Measurements from ENCODE around the gene TTC3. TPM values are rescaled to one million over a fixed set of nuclear protein-coding genes. Genes with fewer than 3 reads are reported as not detected.

TTC3 gene
- total RNA-seq, 2 donors from 2014 or later: 184 to 273 TPM

- peak; percentile 76 for DNase-seq
- Mint-ChIP-seq H3K4me3 (no peak overlapping the region), H3K36me3 (ENCODE audit: low read depth) (peaks cover 10% of the 10 kb centered on the region), H3K27me3 (ENCODE audit: insufficient read depth) (no peaks in the 10 kb centered on the region), H3K27ac (peak overlapping the region; percentile 5), H3K9me3 (no peaks in the 10 kb centered on the region), H3K4me1 (peaks cover 27% of the 10 kb centered on the region)
- no peak overlapping the region for H3K27ac ChIP-seq (ENCODE audit: low read depth, low read length)
- TF ChIP-seq CTCF (conservative IDR thresholded peaks at IDR 0.05): peak; percentile 71
- no peaks in the 10 kb centered on the region for H3K9me3 ChIP-seq (ENCODE audit: control insufficient read depth, low read length)
- no peak overlapping the region for H3K9ac ChIP-seq (ENCODE audit: extremely low read depth, low read length, poor library complexity, severe bottlenecking)
- H3K36me3 ChIP-seq (ENCODE audit: control insufficient read depth, insufficient read depth, low read length): peaks cover 63% of the 10 kb centered on the region
- H3K27me3 ChIP-seq (ENCODE audit: control insufficient read depth, insufficient read depth, low read length, poor library complexity, severe bottlenecking): no peaks in the 10 kb centered on the region
- 59 to 71% methylated on average over 3 to 6 of the region's 6 CpGs for WGBS, 2 experiments (ENCODE audit: insufficient coverage in 1 of 2, insufficient read length in 1 of 2)
- no peak overlapping the region for H3K4me3 ChIP-seq (ENCODE audit: low read length)
- H3K4me1 ChIP-seq (ENCODE audit: control insufficient read depth, insufficient read depth, low read length): peaks cover 5% of the 10 kb centered on the region
Observed at GRCh38 chr21:37119421-37120218, 46.6 kb downstream of the TTC3 start.

GRCh38 chr21:37128076-37128475, 55.0 kb downstream of the TTC3 start:
- Histone ChIP-seq H3K9me3 (ENCODE audit: control insufficient read depth, low read length) (no peaks in the 10 kb centered on the region), H3K4me1 (ENCODE audit: control insufficient read depth, insufficient read depth, low read length) (no peaks in the 10 kb centered on the region), H3K36me3 (ENCODE audit: control insufficient read depth, insufficient read depth, low read length) (peaks cover 90% of the 10 kb centered on the region), H3K9ac (ENCODE audit: extremely low read depth, low read length, poor library complexity, severe bottlenecking) (no peak overlapping the region), H3K27me3 (ENCODE audit: control insufficient read depth, insufficient read depth, low read length, poor library complexity, severe bottlenecking) (no peaks in the 10 kb centered on the region), H3K27ac (ENCODE audit: low read depth, low read length) (no peak overlapping the region), H3K4me3 (ENCODE audit: low read length) (no peak overlapping the region)
- Mint-ChIP-seq H3K27ac (no peak overlapping the region), H3K27me3 (ENCODE audit: insufficient read depth) (no peaks in the 10 kb centered on the region), H3K4me3 (no peak overlapping the region), H3K9me3 (no peaks in the 10 kb centered on the region), H3K36me3 (ENCODE audit: low read depth) (peaks cover 62% of the 10 kb centered on the region), H3K4me1 (no peaks in the 10 kb centered on the region)
- DNase-seq: no peak
- TF ChIP-seq CTCF (conservative IDR thresholded peaks at IDR 0.05): no peak

- 90% methylated on average over 2 of the region's 2 CpGs; no CpG with 5 or more reads in 1 of the 2 experiments for WGBS, 2 experiments (ENCODE audit: insufficient coverage in 1 of 2, insufficient read length in 1 of 2)
- Histone ChIP-seq H3K36me3 (ENCODE audit: control insufficient read depth, insufficient read depth, low read length) (peaks cover 97% of the 10 kb centered on the region), H3K4me1 (ENCODE audit: control insufficient read depth, insufficient read depth, low read length) (no peaks in the 10 kb centered on the region), H3K9ac (ENCODE audit: extremely low read depth, low read length, poor library complexity, severe bottlenecking) (no peak overlapping the region), H3K9me3 (ENCODE audit: control insufficient read depth, low read length) (peaks cover 15% of the 10 kb centered on the region), H3K27ac (ENCODE audit: low read depth, low read length) (no peak overlapping the region), H3K4me3 (ENCODE audit: low read length) (no peak overlapping the region), H3K27me3 (ENCODE audit: control insufficient read depth, insufficient read depth, low read length, poor library complexity, severe bottlenecking) (no peaks in the 10 kb centered on the region)
- H3K27me3 Mint-ChIP-seq (ENCODE audit: insufficient read depth): no peaks in the 10 kb centered on the region
- peaks cover 2% of the 10 kb centered on the region for H3K9me3 Mint-ChIP-seq
- H3K27ac Mint-ChIP-seq: no peak overlapping the region
- peaks cover 79% of the 10 kb centered on the region for H3K36me3 Mint-ChIP-seq (ENCODE audit: low read depth)
- no peaks in the 10 kb centered on the region for H3K4me1 Mint-ChIP-seq
- no peak overlapping the region for H3K4me3 Mint-ChIP-seq
- DNase-seq: no peak
- no peak for TF ChIP-seq CTCF (conservative IDR thresholded peaks at IDR 0.05)
Observed at GRCh38 chr21:37130971-37131370, 57.9 kb downstream of the TTC3 start.
